RWPE2 (cell line): Measurements from ENCODE around the gene SERP2.

Source experiments
- ATAC-seq: fragments of 200-7000 bp; cut with Tn5 transposase; 3 replicates; pipeline ENCODE4 v1.9.1; 2021; ENCODE audit warnings: low read depth
- DNase-seq: peaks from one replicate; pipeline ENCODE4 v3.0.0-alpha.2; 2020; ENCODE audit warnings: low spot score
- H3K27ac ChIP-seq: fragments of 450-650 bp; 2 replicates; pipeline ENCODE4 v1.5.1; 2017; ENCODE audit warnings: mild to moderate bottlenecking; ENCODE audit not compliant: poor library complexity, severe bottlenecking
- H3K27me3 ChIP-seq: fragments of 250-450 bp; sonication (Bioruptor Pico); 2 replicates; pipeline ENCODE4 v1.5.1; 2021; ENCODE audit warnings: mild to moderate bottlenecking, moderate library complexity; ENCODE audit not compliant: insufficient read depth, poor library complexity, severe bottlenecking
- H3K36me3 ChIP-seq: fragments of 250-450 bp; sonication (Bioruptor Pico); 2 replicates; pipeline ENCODE4 v1.5.1; 2020; ENCODE audit warnings: low read depth, mild to moderate bottlenecking, moderate library complexity
- H3K4me1 ChIP-seq: fragments of 250-450 bp; sonication (Bioruptor Pico); 2 replicates; pipeline ENCODE4 v1.5.1; 2021; ENCODE audit warnings: mild to moderate bottlenecking, moderate library complexity; ENCODE audit not compliant: insufficient read depth, poor library complexity, severe bottlenecking
- H3K4me3 ChIP-seq: fragments of 250-450 bp; sonication (Bioruptor Pico); 2 replicates; pipeline ENCODE4 v1.5.1; 2021; ENCODE audit warnings: mild to moderate bottlenecking, moderate library complexity; ENCODE audit not compliant: severe bottlenecking
- H3K9me3 ChIP-seq: fragments of 250-450 bp; sonication (Bioruptor Pico); 2 replicates; pipeline ENCODE4 v1.5.1; 2021; ENCODE audit warnings: mild to moderate bottlenecking, moderate library complexity; ENCODE audit not compliant: severe bottlenecking
- CTCF ChIP-seq: fragments of 450-650 bp; IDR thresholded peaks from one replicate; pipeline ENCODE4 v1.5.1; 2017; ENCODE audit warnings: mild to moderate bottlenecking, moderate library complexity; ENCODE audit not compliant: poor library complexity, severe bottlenecking

SERP2 gene

GRCh38 chr13:44389060-44389666 lies 15.5 kb downstream of the SERP2 start:
- no peaks in the 10 kb centered on the region for H3K9me3 ChIP-seq
- no peak overlapping the region for H3K27ac ChIP-seq
- H3K4me3 ChIP-seq: no peak overlapping the region
- no peaks in the 10 kb centered on the region for H3K4me1 ChIP-seq
- DNase-seq (no peak), ATAC-seq (no peak)
- no peaks in the 10 kb centered on the region for H3K27me3 ChIP-seq
- no peak for TF ChIP-seq CTCF
- no peaks in the 10 kb centered on the region for H3K36me3 ChIP-seq

- H3K4me3 ChIP-seq: no peak overlapping the region
- no peaks in the 10 kb centered on the region for H3K36me3 ChIP-seq
- H3K27me3 ChIP-seq: no peaks in the 10 kb centered on the region
- H3K9me3 ChIP-seq: no peaks in the 10 kb centered on the region
- DNase-seq (no peak), ATAC-seq (no peak)
- H3K4me1 ChIP-seq: no peaks in the 10 kb centered on the region
- no peak for TF ChIP-seq CTCF
- H3K27ac ChIP-seq: no peak overlapping the region
Measured at GRCh38 chr13:44389876-44390275, 16.3 kb downstream of the SERP2 start.

GRCh38 chr13:44393391-44393790 lies 19.8 kb downstream of the SERP2 start:
- DNase-seq (no peak), ATAC-seq (no peak)
- no peak for TF ChIP-seq CTCF
- Histone ChIP-seq H3K27me3 (no peaks in the 10 kb centered on the region), H3K9me3 (no peaks in the 10 kb centered on the region), H3K36me3 (no peaks in the 10 kb centered on the region), H3K4me3 (no peak overlapping the region), H3K27ac (no peak overlapping the region), H3K4me1 (no peaks in the 10 kb centered on the region)

GRCh38 chr13:44394658-44395057 lies 21.0 kb downstream of the SERP2 start:
- Histone ChIP-seq H3K36me3 (no peaks in the 10 kb centered on the region), H3K4me1 (no peaks in the 10 kb centered on the region), H3K27me3 (no peaks in the 10 kb centered on the region), H3K9me3 (no peaks in the 10 kb centered on the region), H3K4me3 (no peak overlapping the region), H3K27ac (no peak overlapping the region)
- TF ChIP-seq CTCF: no peak
- DNase-seq: no peak
- ATAC-seq: no peak

- H3K27me3 ChIP-seq: no peaks in the 10 kb centered on the region
- no peak for ATAC-seq
- H3K4me1 ChIP-seq: no peaks in the 10 kb centered on the region
- no peak for TF ChIP-seq CTCF
- DNase-seq: no peak
- H3K27ac ChIP-seq: no peak overlapping the region
- H3K36me3 ChIP-seq: no peaks in the 10 kb centered on the region
- no peaks in the 10 kb centered on the region for H3K9me3 ChIP-seq
- no peak overlapping the region for H3K4me3 ChIP-seq
Measured at GRCh38 chr13:44395976-44396694, 22.5 kb downstream of the SERP2 start.
